Stimulated activated CD4-positive, alpha-beta T cell treated with anti-CD3 and anti-CD28 coated beads, Interleukin-1b, Interleukin-23, amount 100 ng/mL, for 48 hours (primary cell): ENCODE data around the gene HOXA4.

Source experiments
- DNase-seq: peaks from one replicate; pipeline ENCODE4 v3.0.0-alpha.2; 2020

The HOXA4 gene

GRCh38 chr7:27131390-27131819 lies 848 bp upstream of the HOXA4 start:
- DNase-seq, result no peak

DNA sequence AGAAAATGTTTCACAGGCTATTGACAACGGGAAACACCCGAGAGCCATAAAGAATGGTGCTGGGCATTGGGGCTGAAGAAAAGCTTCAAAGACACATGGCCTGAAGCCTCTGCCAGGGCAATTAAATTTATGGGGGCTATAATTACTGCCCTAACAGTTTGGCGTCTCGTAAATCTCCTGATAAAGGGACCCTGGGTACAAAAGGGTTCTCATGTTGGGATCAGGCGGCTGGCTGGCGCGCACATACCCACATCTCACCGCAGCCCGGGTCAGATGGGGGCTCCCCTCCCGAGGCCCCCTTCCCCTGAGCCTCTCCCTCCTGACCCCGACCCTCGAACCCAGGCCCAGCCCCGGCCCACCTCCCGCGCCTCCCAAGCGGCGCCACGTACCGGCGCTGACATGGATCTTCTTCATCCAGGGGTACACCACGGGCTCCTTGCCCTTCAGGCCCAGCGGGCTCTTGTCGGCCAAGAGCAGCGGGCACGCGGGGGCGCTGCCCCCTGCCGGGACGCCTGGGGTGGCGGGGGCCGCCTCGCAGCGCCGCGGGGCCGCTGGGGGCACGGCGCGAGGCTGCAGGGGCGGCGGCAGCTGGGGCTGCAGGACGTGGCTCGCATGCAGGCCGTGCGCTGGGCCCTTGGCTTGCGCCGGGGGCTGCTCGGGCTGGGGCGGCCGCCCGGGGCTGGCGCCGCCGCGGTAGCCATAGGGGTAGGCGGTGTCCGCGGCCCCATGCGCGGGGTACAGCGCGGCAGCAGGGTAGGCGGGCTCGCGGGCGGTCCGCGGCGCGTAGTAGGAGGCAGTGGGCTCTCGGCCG lies 623 bp downstream of the HOXA4 start:
- no peak for DNase-seq

DNA sequence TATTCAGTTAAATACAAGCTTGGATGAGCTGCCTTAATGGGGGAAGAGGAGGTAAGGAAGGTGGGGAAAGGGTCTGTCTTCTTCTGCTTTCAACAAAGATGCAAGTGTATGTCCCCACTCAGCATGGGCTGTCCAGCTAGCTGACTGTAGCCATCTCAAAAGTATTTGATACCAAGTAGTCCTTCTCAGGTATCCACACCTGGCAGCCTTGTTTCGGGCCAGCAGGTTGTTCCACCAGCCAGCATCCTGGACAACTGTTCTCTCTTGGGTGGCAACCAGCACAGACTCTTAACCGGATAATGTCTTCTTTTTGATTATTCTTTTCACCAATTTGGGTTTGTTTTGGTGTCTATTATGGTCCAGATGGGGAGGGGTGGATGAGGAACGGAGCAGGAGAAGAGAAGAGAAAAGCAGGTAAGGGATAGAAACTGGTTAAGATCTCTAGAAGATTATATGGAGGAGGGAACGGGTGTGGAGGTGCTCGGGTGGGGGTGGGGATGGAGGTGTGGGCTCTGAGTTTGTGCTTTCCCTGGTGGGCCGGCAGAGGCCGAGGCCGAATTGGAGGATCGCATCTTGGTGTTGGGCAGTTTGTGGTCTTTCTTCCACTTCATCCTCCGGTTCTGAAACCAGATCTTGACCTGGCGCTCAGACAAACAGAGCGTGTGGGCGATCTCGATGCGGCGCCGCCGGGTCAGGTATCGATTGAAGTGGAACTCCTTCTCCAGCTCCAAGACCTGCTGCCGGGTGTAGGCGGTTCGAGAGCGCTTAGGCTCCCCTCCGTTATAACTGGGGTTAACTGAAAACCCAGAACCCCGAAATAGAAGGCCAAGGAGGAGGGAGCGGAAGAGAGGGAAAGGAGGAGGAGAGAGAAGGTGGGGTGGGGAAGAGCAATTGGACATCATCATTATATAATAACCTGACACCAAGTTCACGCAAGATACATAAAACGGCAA lies 1.5 kb downstream of the HOXA4 start:
- no peak for DNase-seq

GRCh38 chr7:27128034-27128433 lies 2.5 kb downstream of the HOXA4 start:
- DNase-seq, result no peak

DNA sequence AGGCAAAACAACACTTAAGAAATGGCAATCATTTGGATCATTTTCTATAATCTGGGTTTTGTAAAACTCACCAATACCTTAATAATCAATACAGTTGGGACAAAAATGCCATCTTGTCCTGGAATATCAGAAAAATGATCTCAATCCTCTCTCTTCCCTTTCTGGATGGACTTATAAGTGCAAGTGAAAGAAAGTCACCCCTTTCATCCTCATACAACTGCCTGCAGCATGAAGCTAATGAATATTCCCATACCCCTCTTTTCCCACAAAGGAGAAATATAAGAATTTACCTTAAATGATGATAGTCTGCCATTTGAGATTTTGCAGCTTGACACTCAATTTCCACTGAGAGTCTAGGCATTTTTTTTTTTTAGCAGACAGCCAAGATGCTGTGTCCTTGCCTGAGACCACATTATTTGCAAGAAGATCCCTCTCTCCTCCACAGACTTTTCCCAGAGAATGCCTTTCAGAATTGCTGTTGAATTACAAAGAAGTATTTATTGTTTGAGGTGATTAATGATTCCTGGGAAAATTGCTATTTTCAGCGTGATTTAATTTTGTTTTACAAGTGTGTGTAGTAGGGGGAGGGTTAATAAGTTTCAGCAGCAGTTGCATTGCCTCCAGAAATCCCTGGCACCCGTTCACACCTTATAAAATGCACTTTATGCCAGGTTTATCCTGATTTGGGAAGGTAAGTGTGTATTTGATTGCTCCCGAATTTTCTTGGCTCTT lies 3.8 kb downstream of the HOXA4 start:
- no peak for DNase-seq

DNA sequence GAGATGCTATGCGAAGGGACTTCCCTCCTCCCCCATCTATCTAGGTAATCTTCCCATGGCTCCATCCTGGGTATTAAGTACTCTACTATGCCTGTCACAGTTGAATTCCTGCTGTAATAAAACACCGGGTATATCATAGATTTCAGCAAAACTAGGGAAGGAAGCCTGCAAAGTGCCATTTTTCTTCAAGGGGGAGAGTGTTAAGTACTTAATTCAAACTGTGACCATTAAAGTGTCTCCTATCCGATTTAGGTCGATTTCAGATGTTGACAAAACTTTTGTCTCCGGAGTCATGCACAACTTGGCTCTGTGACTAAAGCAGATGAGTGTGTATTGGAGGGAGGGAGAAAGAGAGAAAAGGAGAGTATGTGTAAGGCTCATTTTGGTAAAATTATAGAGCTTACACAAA lies 4.6 kb downstream of the HOXA4 start:
- DNase-seq, result no peak

- DNase-seq, result no peak
Measured at GRCh38 chr7:27124902-27125689, 5.5 kb downstream of the HOXA4 start.

DNA sequence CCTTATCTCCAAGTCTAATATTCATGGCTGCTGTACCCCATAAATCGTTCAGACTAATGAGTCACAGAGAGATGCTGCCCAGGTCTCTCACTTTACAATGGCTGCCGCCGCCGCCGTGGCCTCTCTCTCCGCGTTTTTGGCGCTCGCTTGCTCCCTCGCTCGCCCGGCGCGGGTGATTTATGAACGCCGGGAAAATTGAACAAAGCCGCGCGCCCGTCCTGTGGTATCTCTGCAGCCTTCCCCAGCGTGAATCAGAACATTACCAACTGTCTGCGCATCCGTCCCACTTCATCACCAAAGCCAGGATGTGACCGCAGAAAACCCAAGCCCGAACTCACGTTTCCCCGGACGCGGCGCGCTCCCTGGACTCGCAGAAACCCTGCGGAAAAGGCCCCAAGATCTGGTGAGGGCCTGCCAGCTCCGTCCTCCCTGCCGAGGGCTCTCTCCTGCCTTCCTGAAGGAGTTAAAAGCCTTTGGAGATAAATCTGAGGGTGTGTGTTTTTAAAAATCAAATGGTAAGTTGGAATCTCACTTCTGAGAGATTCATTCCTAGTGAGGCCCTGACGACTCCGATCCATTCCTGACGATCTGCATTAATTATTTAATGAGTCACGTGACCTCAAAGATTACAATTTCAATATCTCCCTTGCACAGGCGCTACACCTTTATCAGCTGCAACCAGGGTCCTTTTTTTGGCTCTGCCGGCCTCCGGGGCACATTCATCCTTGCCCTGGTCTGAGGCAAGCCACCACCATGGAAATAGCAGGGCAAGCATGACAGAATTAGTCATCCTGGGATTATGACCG lies 6.3 kb downstream of the HOXA4 start:
- DNase-seq, result no peak

DNA sequence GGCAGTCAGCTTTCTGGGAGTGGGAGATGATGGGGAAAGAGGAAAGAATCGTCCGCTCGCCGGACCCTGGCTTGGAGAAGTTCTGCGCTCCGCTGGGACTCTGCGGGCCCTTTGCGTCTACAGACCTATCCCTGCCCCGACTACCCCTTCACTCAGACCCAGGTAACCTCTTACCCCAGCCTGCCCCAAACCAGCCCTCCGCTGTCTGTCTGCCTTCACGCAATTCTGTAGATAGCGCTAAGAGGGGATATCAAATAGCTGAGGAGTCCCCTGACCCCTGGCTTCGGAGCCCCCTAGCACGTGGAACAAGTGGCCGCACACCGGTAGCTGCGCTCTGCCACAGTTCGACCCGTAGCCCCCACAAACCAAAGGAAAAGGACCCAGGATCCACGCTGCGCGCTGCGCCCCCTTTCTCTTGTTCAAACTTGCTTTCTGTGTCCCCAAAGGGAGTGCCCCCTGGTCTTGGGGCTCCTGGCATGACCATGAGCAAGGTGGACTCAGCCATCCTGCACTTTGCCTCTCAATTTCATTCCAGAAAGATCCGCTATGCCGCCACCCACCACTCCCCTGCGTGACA lies 7.0 kb downstream of the HOXA4 start:
- DNase-seq, result no peak

DNA sequence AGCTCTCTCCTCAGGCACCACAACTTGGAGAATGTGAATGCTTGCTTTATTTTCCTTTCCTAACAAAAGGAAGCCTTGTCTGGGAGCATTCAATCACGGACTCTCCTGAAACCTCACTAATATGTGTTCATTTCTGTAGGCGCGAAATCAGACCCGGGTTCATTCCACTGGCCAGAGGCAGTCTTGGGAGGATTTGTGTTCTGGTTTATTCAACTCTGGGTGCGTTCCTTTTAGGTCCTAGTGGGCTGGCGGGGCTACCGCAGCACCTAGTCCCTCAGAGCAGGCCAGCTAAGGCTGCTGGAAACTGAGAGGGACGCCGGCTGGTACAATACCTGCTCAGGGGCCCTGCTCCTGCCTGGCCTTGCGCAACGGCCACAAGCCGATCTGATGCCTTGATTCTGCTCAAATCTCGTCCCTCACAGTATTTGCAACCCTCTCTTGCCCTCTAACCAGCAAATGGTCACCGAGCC lies 7.5 kb downstream of the HOXA4 start:
- DNase-seq, result no peak

DNA sequence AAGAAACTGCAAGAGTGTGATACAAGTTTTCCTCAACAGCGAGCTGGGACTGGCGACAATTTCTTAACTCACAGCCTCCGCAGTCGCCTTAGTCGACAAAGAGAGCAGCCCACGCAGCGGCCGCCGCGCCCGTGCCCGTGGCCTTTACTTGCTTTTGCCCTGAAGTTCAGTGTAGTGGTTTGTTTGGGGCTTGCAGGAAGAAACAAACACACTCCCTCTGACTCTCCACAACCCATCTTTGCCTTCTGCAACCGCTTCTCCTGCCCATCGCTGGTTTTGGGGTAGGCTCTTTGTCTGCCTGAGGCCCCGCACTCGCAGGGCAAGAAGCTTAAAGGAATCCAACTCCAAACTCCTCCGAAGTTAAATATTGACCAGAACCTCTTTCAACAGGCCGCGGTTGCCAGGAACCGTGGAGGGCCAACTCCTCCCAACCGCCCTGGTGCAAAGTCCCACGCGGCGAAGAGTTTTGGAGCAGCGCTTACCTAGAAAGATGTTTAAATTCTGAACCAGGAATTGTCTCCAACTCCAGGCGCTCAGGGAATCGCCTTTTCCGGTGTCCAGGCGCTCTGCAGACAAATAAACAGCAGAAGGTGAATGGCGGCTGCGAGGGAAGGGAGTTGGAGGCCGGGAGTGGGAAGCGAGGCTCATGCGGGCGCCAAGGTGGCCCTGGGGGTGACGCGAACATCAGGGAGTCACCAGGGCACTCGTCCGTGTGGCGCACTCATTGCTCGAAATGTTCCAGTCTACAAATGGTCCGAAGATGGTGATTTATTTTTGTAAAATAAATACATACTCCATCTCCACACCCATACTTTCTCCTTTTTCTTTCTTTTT lies 8.3 kb downstream of the HOXA4 start:
- no peak for DNase-seq

- no peak for DNase-seq
Measured at GRCh38 chr7:27121684-27122076, 8.9 kb downstream of the HOXA4 start.

GRCh38 chr7:27119412-27119911 lies 11.1 kb downstream of the HOXA4 start:
- no peak for DNase-seq

DNA sequence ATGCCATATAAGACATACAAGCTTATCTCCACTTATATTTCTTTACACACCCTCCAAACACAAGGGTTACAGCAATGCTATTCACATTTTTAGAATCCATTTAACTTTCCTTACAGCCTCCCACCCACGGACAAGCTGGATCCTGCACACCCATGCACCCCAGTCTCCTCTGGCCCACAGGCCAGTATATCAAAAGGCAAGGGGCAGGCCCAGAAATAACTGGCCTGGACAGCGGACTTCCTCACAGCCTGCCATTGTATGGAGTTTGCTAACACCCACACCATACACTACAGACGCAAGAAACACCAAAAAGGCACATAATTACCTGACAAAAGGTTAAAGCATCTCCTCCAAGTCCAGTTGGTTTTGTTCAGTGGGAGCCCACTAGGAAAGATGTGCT lies 12.0 kb downstream of the HOXA4 start:
- DNase-seq, result no peak

DNA sequence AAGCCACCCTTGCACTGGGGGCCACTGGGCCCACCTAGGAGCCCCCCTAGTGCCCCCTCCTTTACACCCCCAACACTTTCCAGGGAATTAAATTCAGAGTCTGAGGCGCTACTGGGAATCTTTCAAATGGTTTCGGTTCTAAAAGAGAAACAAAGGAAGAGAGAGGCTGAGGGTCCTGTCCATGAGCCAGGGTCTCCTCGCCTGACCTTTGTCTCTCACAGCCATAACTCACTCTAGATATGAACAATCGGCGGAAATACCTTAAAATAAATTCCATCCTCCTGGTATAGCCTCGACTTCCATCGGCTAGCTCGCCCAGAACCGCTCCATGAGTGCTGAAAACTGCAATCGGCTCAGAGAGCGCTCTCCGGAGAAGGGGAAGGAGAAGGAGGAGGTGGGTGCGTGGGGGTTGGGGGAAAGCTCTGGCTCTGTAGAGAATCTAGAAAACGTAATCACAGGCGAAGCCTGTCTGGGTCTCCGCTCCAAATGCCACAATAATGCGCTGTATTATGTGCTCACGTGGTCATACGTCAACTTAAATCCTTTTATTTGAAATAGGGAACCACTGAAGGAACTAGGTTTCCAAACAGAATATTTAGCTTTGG lies 12.6 kb downstream of the HOXA4 start:
- no peak for DNase-seq

- DNase-seq, result no peak
Measured at GRCh38 chr7:27116962-27117886, 13.3 kb downstream of the HOXA4 start.

- no peak for DNase-seq
Measured at GRCh38 chr7:27116031-27116961, 14.3 kb downstream of the HOXA4 start.
